NCI-H146 treated with DMSO at 0.1 percent for 48 hours (cell line): Measurements from ENCODE around the gene IQGAP2.

ENCODE experiments used
- DNase-seq: peaks from one replicate; lab custom pipeline; 2025; ENCODE audit not compliant: unreplicated experiment; lab: John Stamatoyannopoulos, UW

The IQGAP2 gene

GRCh38 chr5:76476474-76477038, 73.5 kb downstream of the IQGAP2 start:
- no peak for DNase-seq

GRCh38 chr5:76477061-76477460, 74.0 kb downstream of the IQGAP2 start:
- DNase-seq = no peak

- no peak for DNase-seq
Observed at GRCh38 chr5:76477571-76477970, 74.5 kb downstream of the IQGAP2 start.

- no peak for DNase-seq
Observed at GRCh38 chr5:76479281-76479680, 76.2 kb downstream of the IQGAP2 start.

GRCh38 chr5:76479973-76480667, 77.0 kb downstream of the IQGAP2 start:
- no peak for DNase-seq

GRCh38 chr5:76482984-76483383, 79.9 kb downstream of the IQGAP2 start:
- no peak for DNase-seq

- no peak for DNase-seq
Observed at GRCh38 chr5:76483433-76483832, 80.3 kb downstream of the IQGAP2 start.

GRCh38 chr5:76483881-76484280, 80.8 kb downstream of the IQGAP2 start:
- DNase-seq = no peak

- DNase-seq = no peak
Observed at GRCh38 chr5:76485511-76485910, 82.4 kb downstream of the IQGAP2 start.

GRCh38 chr5:76487386-76487785, 84.3 kb downstream of the IQGAP2 start:
- no peak for DNase-seq

GRCh38 chr5:76487821-76488220, 84.7 kb downstream of the IQGAP2 start:
- no peak for DNase-seq

- DNase-seq = no peak
Observed at GRCh38 chr5:76488969-76489368, 85.9 kb downstream of the IQGAP2 start.

GRCh38 chr5:76489877-76490688, 87.0 kb downstream of the IQGAP2 start:
- DNase-seq = no peak

- DNase-seq = no peak
Observed at GRCh38 chr5:76490960-76491359, 87.9 kb downstream of the IQGAP2 start.

- no peak for DNase-seq
Observed at GRCh38 chr5:76492819-76493189, 89.7 kb downstream of the IQGAP2 start.

GRCh38 chr5:76493190-76493837, 90.2 kb downstream of the IQGAP2 start:
- DNase-seq = no peak

- DNase-seq = no peak
Observed at GRCh38 chr5:76494201-76494600, 91.1 kb downstream of the IQGAP2 start.

- DNase-seq = no peak
Observed at GRCh38 chr5:76495870-76496269, 92.8 kb downstream of the IQGAP2 start.

GRCh38 chr5:76497065-76497460, 94.0 kb downstream of the IQGAP2 start:
- DNase-seq = no peak

- DNase-seq = no peak
Observed at GRCh38 chr5:76497986-76498717, 95.1 kb downstream of the IQGAP2 start.
